Measurements from ENCODE around the gene GYG1.

Gene GYG1

GRCh38 chr3:148951599-148952361, 39.6 kb upstream of the GYG1 start:
- no peak overlapping the region for H3K4me3 ChIP-seq (ENCODE audit: low read depth, low read length)
- in situ Hi-C loops (cut with HindIII; ENCODE audit: low sequenced_read_pairs), result loop anchor here (5.0 kb wide), 1 partner anchor 89 kb away; no protein-coding TSS in a partner anchor
- no peak for TF ChIP-seq CTCF (IDR thresholded peaks at IDR 0.05; ENCODE audit: low read depth, low read length, missing control alignments)
- no peak for DNase-seq (ENCODE audit: low read depth)

GRCh38 chr3:148953094-148953493, 38.2 kb upstream of the GYG1 start:
- DNase-seq (ENCODE audit: low read depth), result no peak
- in situ Hi-C loops (cut with HindIII; ENCODE audit: low sequenced_read_pairs), result loop anchor here (5.0 kb wide), 1 partner anchor 91 kb away; no protein-coding TSS in a partner anchor
- no peak overlapping the region for H3K4me3 ChIP-seq (ENCODE audit: low read depth, low read length)
- TF ChIP-seq CTCF (IDR thresholded peaks at IDR 0.05; ENCODE audit: low read depth, low read length, missing control alignments), result no peak

- in situ Hi-C loops (cut with HindIII; ENCODE audit: low sequenced_read_pairs), result loop anchor here (5.0 kb wide), 1 partner anchor 93 kb away; no protein-coding TSS in a partner anchor
- no peak for DNase-seq (ENCODE audit: low read depth)
- no peak for TF ChIP-seq CTCF (IDR thresholded peaks at IDR 0.05; ENCODE audit: low read depth, low read length, missing control alignments)
- no peak overlapping the region for H3K4me3 ChIP-seq (ENCODE audit: low read depth, low read length)
Measured at GRCh38 chr3:148954981-148955380, 36.4 kb upstream of the GYG1 start.

GRCh38 chr3:148955544-148956346, 35.6 kb upstream of the GYG1 start:
- DNase-seq (ENCODE audit: low read depth), result peak; percentile 94
- in situ Hi-C loops (cut with HindIII; ENCODE audit: low sequenced_read_pairs), result no loop called here
- peak; percentile 60 for TF ChIP-seq CTCF (IDR thresholded peaks at IDR 0.05; ENCODE audit: low read depth, low read length, missing control alignments)
- no peak overlapping the region for H3K4me3 ChIP-seq (ENCODE audit: low read depth, low read length)

GRCh38 chr3:148957586-148957985, 33.8 kb upstream of the GYG1 start:
- H3K4me3 ChIP-seq (ENCODE audit: low read depth, low read length), result no peak overlapping the region
- TF ChIP-seq CTCF (IDR thresholded peaks at IDR 0.05; ENCODE audit: low read depth, low read length, missing control alignments), result peak; percentile 10
- no peak for DNase-seq (ENCODE audit: low read depth)
- in situ Hi-C loops (cut with HindIII; ENCODE audit: low sequenced_read_pairs), result no loop called here

- DNase-seq (ENCODE audit: low read depth), result no peak
- in situ Hi-C loops (cut with HindIII; ENCODE audit: low sequenced_read_pairs), result no loop called here
- TF ChIP-seq CTCF (IDR thresholded peaks at IDR 0.05; ENCODE audit: low read depth, low read length, missing control alignments), result no peak
- H3K4me3 ChIP-seq (ENCODE audit: low read depth, low read length), result no peak overlapping the region
Measured at GRCh38 chr3:148958696-148959095, 32.6 kb upstream of the GYG1 start.

All from astrocyte of the cerebellum (primary cell).